Parathyroid adenoma (tissue), 2 donors: ENCODE measurements around the gene WNT11.

Experiments
- H2AFZ ChIP-seq: fragments of 300-600 bp; sonication (generic); one replicate; pipeline ENCODE4 v1.7.0; 2017; ENCODE audit warnings: antibody characterized with exemption, mild to moderate bottlenecking
- H3K27ac ChIP-seq: fragments of 300-600 bp; sonication (generic); one replicate; pipeline ENCODE4 v1.7.0; 2017
- H3K27me3 ChIP-seq: fragments of 300-600 bp; sonication (generic); one replicate; pipeline ENCODE4 v1.7.0; 2017; ENCODE audit warnings: low read length; ENCODE audit not compliant: control insufficient read depth, insufficient read depth
- H3K36me3 ChIP-seq: fragments of 300-600 bp; sonication (generic); one replicate; pipeline ENCODE4 v1.7.0; 2017; ENCODE audit warnings: low read length; ENCODE audit not compliant: control insufficient read depth, insufficient read depth
- H3K4me1 ChIP-seq: fragments of 300-600 bp; sonication (generic); one replicate; pipeline ENCODE4 v1.7.0; 2017; ENCODE audit warnings: control low read depth
- H3K4me2 ChIP-seq: fragments of 300-600 bp; sonication (generic); one replicate; pipeline ENCODE4 v1.7.0; 2017; ENCODE audit warnings: low read length
- H3K4me3 ChIP-seq: fragments of 300-600 bp; sonication (generic); one replicate; pipeline ENCODE4 v1.7.0; 2017; ENCODE audit warnings: low read depth, low read length
- H3K79me2 ChIP-seq: fragments of 300-600 bp; sonication (generic); one replicate; pipeline ENCODE4 v1.7.0; 2017; ENCODE audit warnings: control low read depth
- H3K9ac ChIP-seq: fragments of 300-600 bp; sonication (generic); one replicate; pipeline ENCODE4 v1.7.0; 2017; ENCODE audit warnings: mild to moderate bottlenecking
- H3K9me3 ChIP-seq: fragments of 300-600 bp; sonication (generic); one replicate; pipeline ENCODE4 v1.7.0; 2017; ENCODE audit warnings: low read length; ENCODE audit not compliant: control insufficient read depth
- TF ChIP-seq, protein P1 (sequence below): fragments of 300-600 bp; sonication (generic); IDR thresholded peaks from one replicate; pipeline ENCODE4 v1.7.0; 2017; ENCODE audit warnings: antibody characterized with exemption, mild to moderate bottlenecking
- donor health status: primary hyperparathyroidism.

The WNT11 gene

DNA sequence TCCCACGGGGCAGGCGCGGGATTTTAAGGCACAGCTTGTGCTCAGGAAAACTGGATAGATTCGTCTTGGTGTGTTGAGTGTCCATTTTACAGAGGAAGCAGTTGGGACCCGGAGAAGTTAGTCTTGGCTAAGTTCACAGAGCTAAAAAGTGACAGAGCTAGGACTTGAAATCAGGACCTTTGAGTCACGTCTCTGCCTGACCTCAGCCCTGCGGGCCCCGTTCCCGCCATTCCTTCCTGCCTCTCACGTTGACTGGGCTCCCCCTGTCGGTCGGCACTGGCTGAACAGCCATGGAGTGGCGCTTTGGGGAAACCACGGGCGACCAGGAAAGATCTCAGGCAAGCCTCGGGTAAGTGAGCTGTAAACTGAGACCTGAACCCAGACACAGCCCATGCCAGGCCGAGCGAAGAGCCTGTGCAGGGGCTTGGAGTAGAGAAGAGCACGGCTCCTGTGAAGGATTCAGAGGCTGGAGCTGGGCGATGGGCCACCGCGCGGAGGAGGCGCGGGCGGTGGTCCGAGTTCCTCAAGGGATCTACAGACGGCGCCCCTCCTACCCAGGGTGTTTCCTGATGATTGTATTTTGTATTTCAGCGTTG, 54.1 kb downstream of the WNT11 start:
- Histone ChIP-seq H3K9ac (no peak overlapping the region), H3K4me1 (no peaks in the 10 kb centered on the region), H3K9me3 (no peaks in the 10 kb centered on the region), H3K79me2 (no peaks in the 10 kb centered on the region), H2AFZ (peak overlapping the region; percentile 74), H3K4me3 (peak overlapping the region; percentile 31), H3K27ac (no peak overlapping the region), H3K36me3 (no peaks in the 10 kb centered on the region), H3K4me2 (peak overlapping the region; percentile 35), H3K27me3 (no peaks in the 10 kb centered on the region)
- TF ChIP-seq, protein P1, sequence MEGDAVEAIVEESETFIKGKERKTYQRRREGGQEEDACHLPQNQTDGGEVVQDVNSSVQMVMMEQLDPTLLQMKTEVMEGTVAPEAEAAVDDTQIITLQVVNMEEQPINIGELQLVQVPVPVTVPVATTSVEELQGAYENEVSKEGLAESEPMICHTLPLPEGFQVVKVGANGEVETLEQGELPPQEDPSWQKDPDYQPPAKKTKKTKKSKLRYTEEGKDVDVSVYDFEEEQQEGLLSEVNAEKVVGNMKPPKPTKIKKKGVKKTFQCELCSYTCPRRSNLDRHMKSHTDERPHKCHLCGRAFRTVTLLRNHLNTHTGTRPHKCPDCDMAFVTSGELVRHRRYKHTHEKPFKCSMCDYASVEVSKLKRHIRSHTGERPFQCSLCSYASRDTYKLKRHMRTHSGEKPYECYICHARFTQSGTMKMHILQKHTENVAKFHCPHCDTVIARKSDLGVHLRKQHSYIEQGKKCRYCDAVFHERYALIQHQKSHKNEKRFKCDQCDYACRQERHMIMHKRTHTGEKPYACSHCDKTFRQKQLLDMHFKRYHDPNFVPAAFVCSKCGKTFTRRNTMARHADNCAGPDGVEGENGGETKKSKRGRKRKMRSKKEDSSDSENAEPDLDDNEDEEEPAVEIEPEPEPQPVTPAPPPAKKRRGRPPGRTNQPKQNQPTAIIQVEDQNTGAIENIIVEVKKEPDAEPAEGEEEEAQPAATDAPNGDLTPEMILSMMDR: peak; percentile 82

DNA sequence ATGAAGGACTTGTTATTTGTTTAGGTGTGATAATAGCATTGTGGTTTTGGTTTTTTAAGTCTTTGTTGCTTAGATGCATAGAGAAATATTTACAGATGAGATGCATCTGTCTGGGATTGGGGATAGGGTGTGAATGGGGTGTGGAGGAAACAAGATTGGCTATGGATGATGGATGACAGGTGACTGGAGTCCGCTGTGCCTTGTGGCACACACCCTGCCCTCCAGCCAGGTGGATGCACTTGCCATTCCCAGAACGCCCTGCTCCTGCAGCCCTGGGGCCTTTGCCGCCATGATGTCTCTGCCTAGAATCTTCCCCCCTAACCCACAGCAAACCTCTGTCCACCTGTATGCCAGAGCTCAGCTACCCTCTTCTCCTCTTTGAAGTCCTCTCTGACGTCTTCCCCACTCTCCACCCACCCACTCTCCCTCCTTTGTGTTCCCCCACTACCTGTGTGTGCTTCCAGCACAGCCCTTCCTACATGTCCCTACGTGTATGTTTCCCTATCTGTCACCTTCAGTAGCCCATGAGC, 54.7 kb downstream of the WNT11 start:
- H3K4me1 ChIP-seq: no peaks in the 10 kb centered on the region
- TF ChIP-seq, protein P1: no peak
- no peak overlapping the region for H3K9ac ChIP-seq
- H3K79me2 ChIP-seq: no peaks in the 10 kb centered on the region
- no peak overlapping the region for H3K4me2 ChIP-seq
- no peaks in the 10 kb centered on the region for H3K9me3 ChIP-seq
- no peaks in the 10 kb centered on the region for H3K36me3 ChIP-seq
- no peak overlapping the region for H3K4me3 ChIP-seq
- H3K27me3 ChIP-seq: no peaks in the 10 kb centered on the region
- H3K27ac ChIP-seq: no peak overlapping the region
- peak overlapping the region; percentile 74 for H2AFZ ChIP-seq

DNA sequence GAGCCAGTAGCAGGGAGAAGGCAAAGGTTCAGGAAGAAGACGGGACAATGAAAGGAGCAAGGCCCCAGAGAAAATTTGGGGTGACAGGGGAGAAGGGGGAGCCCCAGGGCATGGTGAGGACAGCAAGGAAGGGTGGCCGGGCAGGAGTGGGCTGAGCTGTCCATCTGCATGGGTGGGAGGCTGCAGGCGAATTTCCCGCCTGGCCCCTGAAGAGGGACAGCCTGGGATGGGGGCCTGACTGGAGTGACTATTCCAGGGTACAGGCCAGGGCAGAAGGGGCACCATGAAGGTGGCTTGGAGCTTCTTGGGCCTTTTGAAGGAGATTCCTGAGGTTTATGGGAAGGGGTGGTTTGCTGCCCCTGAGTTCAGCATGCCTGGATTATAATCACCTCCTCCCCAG, 56.2 kb downstream of the WNT11 start:
- no peak overlapping the region for H3K9ac ChIP-seq
- TF ChIP-seq, protein P1: no peak
- no peaks in the 10 kb centered on the region for H3K27me3 ChIP-seq
- H2AFZ ChIP-seq: no peak overlapping the region
- no peaks in the 10 kb centered on the region for H3K36me3 ChIP-seq
- H3K4me3 ChIP-seq: no peak overlapping the region
- no peak overlapping the region for H3K27ac ChIP-seq
- H3K79me2 ChIP-seq: no peaks in the 10 kb centered on the region
- H3K9me3 ChIP-seq: no peaks in the 10 kb centered on the region
- no peak overlapping the region for H3K4me2 ChIP-seq
- no peaks in the 10 kb centered on the region for H3K4me1 ChIP-seq

DNA sequence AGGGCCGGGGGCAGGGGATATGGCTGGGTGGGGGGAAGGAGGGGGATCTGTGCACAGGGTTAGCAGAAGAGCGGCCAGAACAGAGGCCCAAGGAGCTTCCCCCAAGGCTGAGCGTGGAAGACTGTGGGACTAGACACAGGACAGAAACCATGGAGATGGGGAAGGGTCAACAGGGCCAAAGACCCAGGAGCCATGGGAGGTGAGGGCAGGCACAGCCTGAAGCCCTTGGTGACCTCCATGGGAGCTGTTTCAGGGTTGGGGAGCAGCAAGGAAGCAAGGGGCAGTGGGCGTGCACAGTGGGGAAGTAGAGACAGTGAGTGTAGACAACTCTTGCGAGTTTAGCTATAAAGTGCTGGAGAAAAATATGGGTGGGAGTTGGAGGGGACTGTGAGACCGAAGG, 56.6 kb downstream of the WNT11 start:
- Histone ChIP-seq H3K4me1 (no peaks in the 10 kb centered on the region), H3K9ac (no peak overlapping the region), H3K27ac (no peak overlapping the region), H2AFZ (no peak overlapping the region), H3K9me3 (no peaks in the 10 kb centered on the region), H3K79me2 (no peaks in the 10 kb centered on the region), H3K36me3 (no peaks in the 10 kb centered on the region), H3K4me2 (no peak overlapping the region), H3K4me3 (no peak overlapping the region), H3K27me3 (no peaks in the 10 kb centered on the region)
- TF ChIP-seq, protein P1: no peak
